GM23248 (cell line): ENCODE results near the gene PANK4.

Source experiments
- EZH2 ChIP-seq: fragments of 200-600 bp; sonication (generic); IDR thresholded peaks from 2 replicates; pipeline ENCODE4 v1.6.1; 2018; ENCODE audit warnings: antibody characterized with exemption, mild to moderate bottlenecking; ENCODE audit not compliant: insufficient read depth, poor library complexity, severe bottlenecking
- EZH2phosphoT487 ChIP-seq: fragments of 200-600 bp; sonication (generic); IDR thresholded peaks from 2 replicates; pipeline ENCODE4 v1.6.1; 2018; ENCODE audit warnings: antibody characterized with exemption, moderate library complexity, mild to moderate bottlenecking, low read depth; ENCODE audit not compliant: insufficient read depth

GRCh38 chr1:2477791-2478499, 48.5 kb downstream of the PANK4 start:
- TF ChIP-seq EZH2phosphoT487 = no peak
- no peak for TF ChIP-seq EZH2
